ENCODE measurements around the gene TP53RK. TPM values are rescaled to one million over a fixed set of nuclear protein-coding genes. Genes with fewer than 3 reads are reported as not detected.
A peak's percentile ranks its signal among the peaks of the same experiment; 100 is the strongest.

The TP53RK gene
- total and polyA plus RNA-seq, 2 of the 13 experiments (the other 11 are each of a cell fraction or from before 2014, with no cell fraction given) = 12.9 to 25.5 TPM

GRCh38 chr20:46638134-46638897 lies 50.9 kb downstream of the TP53RK start (continued):
- TF ChIP-seq FOXO4 (CRISPR knock-in tag; conservative IDR thresholded peaks at IDR 0.05) = no peak
- no peak for TF ChIP-seq IRX3 (CRISPR knock-in tag; IDR thresholded peaks at IDR 0.05; ENCODE audit: borderline replicate concordance, low read depth)
- TF ChIP-seq ZNF260 (CRISPR knock-in tag; IDR thresholded peaks at IDR 0.05; ENCODE audit: borderline replicate concordance, low read depth) = no peak
- no peak for TF ChIP-seq FOXK1 (CRISPR knock-in tag; IDR thresholded peaks at IDR 0.05; ENCODE audit: borderline replicate concordance, low read depth)
- TF ChIP-seq ZNF292 (CRISPR knock-in tag; IDR thresholded peaks at IDR 0.05; ENCODE audit: borderline replicate concordance, low read depth) = peak; percentile 98
- TF ChIP-seq TEAD2 (CRISPR knock-in tag; IDR thresholded peaks at IDR 0.05) = no peak
- TF ChIP-seq THRA (CRISPR knock-in tag; IDR thresholded peaks at IDR 0.05; ENCODE audit: borderline replicate concordance) = 0 out of 2 replicates have a peak, but pooled peaks have one; percentile 42
- no peak for TF ChIP-seq HCFC1 (IDR thresholded peaks at IDR 0.05; ENCODE audit: low read depth, low read length)
- no peak for TF ChIP-seq ARHGAP35 (CRISPR knock-in tag; IDR thresholded peaks at IDR 0.05; ENCODE audit: borderline replicate concordance)
- no peak for TF ChIP-seq HOXA5 (CRISPR knock-in tag; IDR thresholded peaks at IDR 0.05)
- TF ChIP-seq LCORL (IDR thresholded peaks at IDR 0.05) = no peak
- 0 out of 2 replicates have a peak, but pooled peaks have one; percentile 75 for TF ChIP-seq LCORL (CRISPR knock-in tag; IDR thresholded peaks at IDR 0.05)
- TF ChIP-seq ATF1 (CRISPR knock-in tag; IDR thresholded peaks at IDR 0.05) = no peak
- peak; percentile 62; the same call in 1 of the 2 replicates for TF ChIP-seq AFF4 (CRISPR knock-in tag; IDR thresholded peaks at IDR 0.05)
- TF ChIP-seq KDM3A (CRISPR knock-in tag; IDR thresholded peaks at IDR 0.05; ENCODE audit: low read depth) = peak; percentile 72; the same call in 1 of the 2 replicates
- TF ChIP-seq SRF (IDR thresholded peaks at IDR 0.05; ENCODE audit: low read depth, low read length) = 0 out of 2 replicates have a peak, but pooled peaks have one; percentile 26
- no peak for TF ChIP-seq TERF1 (CRISPR knock-in tag; IDR thresholded peaks at IDR 0.05)
- TF ChIP-seq CEBPZ (IDR thresholded peaks at IDR 0.05; ENCODE audit: low read length) = no peak

All from HepG2 (cell line).